Hematopoietic multipotent progenitor cell (in vitro differentiated cells): ENCODE data around the gene BTN2A1. TPM values are rescaled to one million over a fixed set of nuclear protein-coding genes. Genes with fewer than 3 reads are reported as not detected.

Experiments
- DNase-seq, 3 donors: peaks; one replicate each; pipeline ENCODE4 v3.0.0-alpha.2; 2011 to 2015; ENCODE audit warnings: low read depth in 2 of 3, low spot score in 2 of 3
- total RNA-seq: library from RNA; depleted of rRNA; stranded (reverse); fragments of >200 nt; gene quantifications from one replicate; pipeline ENCODE4 v1.2.3, GENCODE V29; 2012

Gene BTN2A1
- total RNA-seq, 1 donor, result 10.0 TPM

DNA sequence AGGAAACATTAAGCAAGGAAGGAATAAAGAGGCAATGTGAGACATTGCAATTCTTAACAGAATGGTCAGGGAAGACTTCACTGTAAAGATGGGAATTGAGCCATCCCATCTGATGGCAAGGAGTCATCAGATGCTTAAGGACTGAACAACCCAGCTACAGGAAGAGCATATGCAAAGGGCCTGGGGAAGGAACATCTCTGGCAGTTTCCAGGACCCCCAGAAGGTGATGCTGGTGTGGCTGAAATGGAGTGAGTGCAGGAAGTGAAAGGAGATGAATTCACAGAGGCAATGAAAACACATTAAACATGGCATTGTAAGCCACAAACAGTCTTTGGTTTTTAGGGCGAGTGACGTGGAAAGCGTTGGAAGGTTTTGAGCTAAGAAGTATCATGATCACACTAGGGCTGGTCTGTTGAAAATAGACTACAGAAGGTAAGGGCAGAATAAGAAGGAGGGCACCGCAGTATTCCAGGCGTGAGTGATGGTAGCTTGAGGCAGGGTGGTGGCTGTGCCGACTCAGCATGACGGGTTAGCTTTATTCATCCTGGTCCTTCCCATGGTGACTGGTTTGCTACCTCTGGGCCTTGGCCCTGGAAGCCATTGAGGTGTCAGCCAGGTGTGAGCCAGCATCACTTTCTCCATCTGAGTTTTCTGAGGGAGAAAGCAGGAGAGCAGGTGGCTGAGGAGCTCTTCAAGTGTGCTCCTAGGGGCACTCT lies 6.8 kb downstream of the BTN2A1 start:
- DNase-seq, result no peak

DNA sequence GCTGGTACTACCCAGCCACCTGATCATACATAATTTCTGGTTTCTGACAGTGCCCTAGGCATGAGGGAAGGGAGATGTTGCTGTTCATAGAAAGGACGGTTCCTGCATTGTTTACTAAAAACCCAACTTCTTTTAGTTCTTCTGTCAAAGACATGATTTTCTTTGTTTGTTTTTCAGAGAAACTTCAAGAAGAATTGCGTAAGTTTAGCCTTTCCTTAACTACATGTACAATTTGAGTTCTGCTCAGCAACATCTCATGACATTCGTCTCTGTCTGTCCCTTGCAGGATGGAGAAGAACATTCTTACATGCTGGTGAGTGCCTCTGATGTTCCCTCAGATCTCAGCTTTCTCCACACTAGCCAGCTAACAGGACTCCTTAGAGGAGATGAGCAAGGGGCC lies 8.0 kb downstream of the BTN2A1 start:
- DNase-seq, result no peak

DNA sequence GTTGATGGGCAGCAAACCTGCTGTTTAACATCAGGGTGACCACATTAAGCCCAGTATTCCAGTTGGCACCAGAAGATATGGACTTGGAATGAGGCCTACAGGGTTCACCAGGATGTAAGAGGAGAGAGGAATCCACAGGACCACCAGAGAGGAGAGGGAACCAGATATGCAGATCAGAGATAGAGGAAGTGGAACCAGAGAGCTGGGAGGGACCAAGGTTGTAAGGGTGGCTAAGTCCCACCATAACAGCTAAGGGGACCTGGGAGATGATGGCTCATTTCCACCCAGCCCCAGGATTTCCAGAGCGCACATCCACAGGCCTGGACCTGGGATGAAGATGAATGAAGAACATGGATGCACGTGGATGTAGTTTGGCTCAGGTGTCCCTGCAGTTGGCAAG lies 11.1 kb downstream of the BTN2A1 start:
- no peak for DNase-seq

DNA sequence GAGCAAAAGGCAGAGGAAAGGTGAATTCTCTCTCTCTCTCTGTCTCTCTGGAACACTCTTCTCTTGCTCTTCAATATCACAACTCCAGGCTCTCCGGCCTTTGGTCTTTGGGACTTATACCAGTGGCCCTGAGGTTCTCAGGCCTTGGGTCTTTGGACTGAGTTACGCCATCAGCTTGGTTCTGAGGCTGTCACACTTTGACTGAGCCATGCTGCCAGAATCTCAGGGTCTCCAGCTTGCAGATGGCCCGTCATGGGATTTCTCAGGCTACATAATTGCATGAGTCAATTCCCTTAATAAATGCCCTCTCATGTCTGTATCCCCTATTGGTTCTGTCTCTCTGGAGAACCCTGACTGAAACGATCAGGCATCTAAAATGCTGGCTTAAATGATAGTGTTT lies 12.9 kb downstream of the BTN2A1 start:
- DNase-seq, result no peak

DNA sequence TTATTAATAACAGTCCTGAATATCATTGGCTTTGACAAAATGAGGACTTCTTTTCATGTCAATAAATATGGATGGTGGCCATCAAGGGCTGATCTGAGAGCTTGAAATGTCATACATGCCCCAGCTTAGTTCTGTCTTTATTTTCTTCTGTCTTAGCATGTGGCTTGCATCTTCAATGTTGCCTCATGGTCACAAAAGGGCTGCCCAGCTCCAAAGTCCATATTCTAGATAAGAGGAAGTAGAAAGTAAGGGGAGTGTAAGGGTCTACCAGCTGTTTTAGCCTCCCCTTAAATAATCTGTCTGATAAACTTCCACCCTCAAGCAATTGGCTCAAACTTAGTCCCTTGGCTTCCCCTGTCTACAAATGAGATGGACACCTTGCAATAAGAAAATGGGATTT lies 14.2 kb downstream of the BTN2A1 start:
- DNase-seq, result no peak

DNA sequence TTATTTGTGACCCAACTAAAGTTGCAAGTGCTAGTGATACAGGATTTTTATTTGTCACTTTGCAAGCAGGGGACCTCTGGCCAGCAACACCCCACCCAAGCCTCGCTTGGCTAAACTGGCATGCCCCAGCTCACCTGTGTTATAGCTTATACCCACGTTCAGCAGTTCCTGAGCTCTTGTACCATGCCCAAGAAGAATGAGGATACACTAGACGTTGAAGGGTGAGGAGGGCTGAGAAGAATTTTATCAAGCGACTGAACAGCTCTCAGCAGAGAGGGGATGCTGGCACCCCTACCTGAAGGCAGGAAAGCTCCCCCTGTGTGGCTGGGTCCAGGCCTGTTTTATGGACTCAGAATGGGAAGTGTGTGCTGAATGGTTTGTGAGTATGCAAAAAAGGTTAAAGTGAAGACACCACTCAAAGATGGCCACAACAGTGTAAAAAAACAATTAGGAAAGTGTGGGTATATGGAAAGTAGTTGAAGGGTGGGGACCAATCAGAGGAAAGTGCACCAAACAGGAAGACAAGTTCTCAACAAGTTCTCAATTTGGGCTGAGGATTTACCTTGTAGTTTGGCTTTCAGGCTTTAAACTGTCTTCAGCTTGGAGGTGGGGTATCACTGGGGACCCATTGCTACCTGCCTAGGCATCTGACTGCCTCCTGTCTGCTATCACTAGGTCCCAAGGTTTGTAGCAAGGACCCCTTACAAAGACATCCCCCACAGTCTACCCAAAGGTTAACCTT lies 15.0 kb downstream of the BTN2A1 start:
- peak in 1 of 3 donors; percentile 10 for DNase-seq

DNA sequence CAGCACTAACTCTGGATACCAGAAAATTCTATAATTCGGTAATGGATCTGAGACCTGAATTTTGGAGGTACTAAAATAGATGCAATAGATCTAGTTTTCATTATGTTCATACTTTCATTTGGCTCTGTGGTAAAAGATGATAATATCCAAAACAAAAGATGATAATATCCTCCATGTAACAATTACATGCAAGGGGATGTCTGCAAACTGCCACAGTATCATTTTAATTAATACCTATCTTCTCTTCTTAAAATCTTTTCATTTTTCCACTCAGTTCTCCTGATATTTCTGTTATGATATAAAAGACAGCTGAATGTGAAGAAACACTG lies 15.6 kb downstream of the BTN2A1 start:
- no peak for DNase-seq

DNA sequence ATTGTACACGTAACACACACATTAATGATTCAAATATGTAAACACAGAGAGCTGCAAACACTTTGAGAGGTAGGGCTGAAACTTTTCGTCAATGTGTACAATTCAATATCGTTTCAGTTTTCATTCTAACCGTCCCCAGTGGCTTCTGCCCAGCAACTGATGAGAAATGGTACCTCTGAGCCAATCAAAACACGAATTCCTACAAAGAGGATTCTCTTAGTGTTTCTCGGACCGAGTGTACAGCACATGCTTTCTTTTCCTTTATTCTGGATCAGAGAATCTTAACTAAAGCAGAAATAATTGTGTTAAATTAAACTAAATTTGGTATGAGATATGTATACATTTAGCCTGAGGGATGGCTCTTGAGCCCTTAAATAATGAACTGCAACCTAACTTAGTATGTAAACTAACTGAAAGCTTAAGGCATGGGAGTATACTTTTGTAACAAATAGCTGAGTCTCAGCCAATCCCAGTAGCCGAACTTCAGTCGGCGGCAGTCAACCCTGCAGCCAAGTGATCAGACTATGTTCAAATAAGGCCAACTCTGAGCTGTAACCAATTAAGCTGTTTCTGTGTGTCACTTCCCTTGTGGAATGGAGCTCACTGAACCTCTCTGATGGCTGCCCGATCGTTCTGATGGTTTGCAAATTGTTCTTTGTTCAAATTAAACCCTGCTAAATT lies 16.1 kb downstream of the BTN2A1 start:
- peak; percentile 76 to 96 (median 91) for DNase-seq

DNA sequence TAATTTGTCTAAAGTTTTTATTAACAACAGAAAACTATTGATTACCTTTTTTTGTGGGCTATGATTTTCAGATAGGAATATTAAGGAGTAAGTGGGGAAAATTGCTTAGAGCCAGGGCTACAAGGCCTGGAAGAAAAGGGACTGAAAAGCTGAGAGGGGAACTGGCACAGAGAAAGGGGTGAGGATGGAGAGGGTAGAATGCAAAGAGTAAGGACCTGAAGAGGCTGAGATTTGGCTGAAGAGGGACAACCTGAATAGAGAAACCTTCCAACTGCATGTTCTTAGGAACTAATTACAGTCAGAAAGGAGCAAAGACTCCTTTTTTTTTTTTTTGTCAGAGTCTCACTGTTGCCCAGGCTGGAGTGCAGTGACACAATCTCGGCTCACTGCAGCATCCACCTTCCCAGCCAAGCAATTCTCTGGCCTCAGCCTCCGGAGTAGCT lies 16.7 kb downstream of the BTN2A1 start:
- DNase-seq, result no peak

DNA sequence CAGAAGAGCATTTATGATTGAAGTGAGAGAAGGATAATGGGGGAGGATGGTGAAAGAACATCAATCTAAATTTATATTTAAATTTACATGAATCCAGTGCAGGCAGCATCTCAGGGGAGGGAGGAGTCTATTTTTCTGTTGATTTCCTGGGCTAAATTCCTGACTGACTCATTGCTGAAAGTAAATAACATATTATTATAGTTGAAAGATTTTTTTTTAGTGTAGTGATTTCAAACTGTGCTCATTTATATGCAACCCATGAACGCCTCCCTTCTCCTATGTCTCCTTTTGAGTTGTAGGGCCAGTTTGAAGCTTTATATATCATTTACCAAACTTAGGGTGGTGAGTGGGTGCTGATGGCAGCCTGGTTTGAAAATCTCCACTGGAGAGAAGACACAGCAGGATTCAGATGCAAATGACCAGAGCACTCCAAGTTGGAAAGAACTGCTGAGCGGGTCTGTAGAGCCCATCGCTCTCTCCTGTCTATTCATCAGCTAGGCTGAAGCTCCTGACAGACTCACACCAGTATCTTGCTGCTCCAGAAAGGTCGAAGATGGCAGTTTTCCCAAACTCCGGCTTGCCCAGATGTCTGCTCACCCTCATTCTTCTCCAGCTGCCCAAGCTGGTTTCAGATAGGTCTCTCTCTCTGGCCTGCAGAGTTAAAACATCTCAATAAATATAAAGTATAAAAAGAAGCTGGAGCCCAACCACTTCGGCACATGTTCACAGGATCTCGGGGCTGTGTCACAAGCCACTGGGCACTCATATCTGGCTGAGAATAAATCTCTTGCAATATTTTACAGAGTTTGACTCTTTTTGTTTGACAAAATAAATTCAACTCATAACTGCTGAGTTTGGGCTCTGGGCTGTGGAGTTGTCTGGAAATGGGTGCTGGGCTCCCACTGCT lies 18.3 kb downstream of the BTN2A1 start:
- DNase-seq, result no peak

DNA sequence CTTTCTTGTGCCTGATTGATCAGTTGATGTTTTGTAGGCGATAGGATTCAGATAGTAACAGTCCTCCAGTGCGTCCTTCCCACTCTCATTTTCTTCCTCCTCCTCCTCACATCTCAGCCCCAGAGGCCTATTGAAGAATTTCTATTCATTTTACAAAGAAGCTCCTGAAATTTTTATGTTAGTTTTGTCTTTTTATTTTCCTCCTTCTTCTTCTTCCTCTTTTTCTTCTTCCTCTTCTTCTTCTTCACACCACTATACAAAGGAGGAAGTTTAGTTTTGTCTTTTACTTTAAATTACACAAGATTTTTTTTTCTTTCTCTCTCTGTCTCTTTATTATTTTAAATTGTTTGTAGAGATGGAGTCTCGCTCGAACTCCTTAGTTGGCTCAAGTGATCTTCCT lies 19.1 kb downstream of the BTN2A1 start:
- no peak for DNase-seq

DNA sequence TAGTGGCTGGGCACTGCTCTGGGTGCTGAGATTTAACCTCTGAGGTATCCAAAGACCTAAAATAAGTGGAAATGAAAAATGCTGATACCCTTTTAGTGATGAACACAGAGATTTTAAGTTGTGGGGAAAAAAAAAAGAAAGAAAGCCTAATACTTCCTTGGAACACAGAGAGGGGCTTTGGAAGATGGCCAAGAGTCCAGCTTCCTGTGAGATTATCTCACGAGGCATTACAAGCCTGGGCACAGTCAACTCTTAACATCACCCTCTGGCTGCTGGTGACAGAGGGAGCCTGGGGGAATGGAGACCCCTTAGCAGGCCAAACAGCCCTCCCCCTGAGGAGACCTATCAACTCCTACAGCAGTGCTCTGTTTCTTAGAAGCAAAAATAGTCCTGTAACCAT lies 19.7 kb downstream of the BTN2A1 start:
- DNase-seq, result no peak

DNA sequence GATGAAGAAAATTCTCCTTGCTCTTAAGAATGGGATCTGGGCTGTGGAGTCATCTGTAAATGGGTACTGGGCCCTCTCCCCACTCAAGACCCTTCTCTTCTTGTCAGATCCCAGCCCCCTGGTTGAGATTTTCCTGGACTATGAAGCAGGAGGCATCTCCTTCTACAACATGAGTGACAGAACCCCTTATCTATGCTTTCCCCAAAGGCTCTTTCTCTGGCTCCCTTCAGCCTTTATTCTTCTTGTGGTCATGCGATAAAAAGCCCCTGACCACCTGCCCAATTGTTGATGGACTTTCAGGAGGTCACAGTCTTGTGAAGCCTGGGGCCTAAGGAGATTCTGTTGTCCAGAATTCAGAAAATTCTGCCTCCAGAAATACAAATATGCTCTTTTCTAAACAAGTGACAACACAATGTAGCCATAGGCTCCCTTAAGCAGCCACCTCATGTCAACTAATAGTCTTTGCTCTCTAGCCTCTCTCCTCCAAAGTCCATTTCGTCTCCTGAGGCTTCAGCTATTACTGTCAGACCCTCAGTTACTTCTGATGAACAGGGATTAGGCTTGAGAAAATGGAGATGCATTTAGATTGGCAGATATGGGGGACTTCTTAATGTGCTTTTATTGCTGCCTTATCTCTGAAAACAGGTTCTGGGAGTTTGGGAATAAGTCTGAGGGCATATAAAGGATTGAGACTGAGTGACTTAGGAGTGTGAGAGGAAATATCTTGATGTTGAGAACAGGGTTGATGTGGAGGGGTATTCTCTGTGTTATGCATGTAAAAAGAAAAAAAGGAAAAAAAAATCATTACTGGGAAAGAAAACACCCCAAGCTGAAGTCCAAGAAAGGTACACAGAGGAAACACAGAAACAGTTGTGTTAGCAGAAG lies 20.6 kb downstream of the BTN2A1 start:
- DNase-seq, result no peak

DNA sequence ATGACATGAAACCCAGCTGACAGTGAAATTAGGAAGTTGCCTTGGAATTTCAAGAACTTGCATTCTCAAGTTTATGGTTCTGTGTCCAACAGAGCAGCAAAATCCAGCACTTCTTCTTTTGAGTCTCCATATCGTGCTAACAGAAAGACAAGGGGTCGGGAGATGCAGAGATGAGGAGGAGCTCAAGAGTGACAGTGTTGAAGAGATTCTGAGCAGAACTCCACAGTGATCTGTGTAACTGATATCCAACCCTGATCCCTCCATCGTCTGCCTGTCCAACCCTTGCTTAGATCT lies 21.2 kb downstream of the BTN2A1 start:
- no peak for DNase-seq

DNA sequence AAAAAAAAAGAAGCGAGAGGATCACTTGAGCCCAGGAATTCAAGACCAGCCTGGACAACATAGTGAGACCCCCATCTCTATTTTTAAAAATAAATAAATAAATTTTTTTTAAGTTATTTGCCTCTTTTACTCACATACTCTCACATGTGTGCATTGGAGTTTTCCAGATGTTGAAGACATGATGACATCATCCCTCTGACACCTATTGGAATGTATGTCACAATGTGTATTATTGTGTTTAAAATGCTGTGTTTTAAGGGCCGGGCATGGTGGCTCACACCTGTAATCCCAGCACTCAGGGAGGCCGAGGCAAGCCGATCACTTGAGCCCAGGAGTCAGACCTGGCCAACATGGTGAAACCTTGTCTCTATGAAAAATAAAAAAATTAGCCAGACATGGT lies 24.6 kb downstream of the BTN2A1 start:
- DNase-seq, result no peak

DNA sequence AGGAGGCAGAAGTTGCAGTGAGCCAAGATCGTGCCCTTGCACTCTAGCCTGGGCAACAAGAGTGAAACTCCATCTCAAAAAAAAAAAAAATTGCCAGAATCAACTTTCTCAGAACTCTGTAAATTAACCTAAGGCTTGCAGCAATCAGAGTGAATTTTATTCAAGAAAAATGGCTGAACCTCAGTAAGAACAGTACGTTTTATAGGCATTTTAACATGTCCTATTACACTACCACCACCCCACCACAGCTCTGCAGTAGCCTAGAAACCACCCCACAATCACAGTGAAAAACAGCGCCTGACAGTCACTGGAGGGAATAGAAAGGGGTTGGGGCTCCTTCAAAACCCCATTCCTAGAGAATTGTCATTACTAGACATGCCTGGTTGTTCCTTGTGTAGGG lies 26.0 kb downstream of the BTN2A1 start:
- DNase-seq, result no peak

DNA sequence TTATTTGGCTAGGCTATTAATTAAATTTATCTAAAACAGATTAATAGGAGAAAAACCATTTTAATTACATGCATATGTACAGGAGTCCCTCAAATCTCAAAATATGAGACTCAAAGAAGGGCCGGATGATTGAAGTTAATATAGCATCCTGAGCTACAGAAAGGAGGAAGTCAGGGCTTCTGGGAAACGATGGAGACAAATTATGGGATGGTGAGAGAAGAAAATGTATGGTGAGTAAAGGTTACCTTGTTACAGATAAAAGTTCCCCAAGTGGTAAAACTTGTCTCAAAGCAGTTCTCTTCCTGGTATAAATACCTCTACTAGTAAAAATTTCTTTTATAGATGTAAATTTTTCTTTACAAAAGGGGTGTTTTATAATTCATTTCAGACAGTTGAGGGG lies 26.4 kb downstream of the BTN2A1 start:
- no peak for DNase-seq

DNA sequence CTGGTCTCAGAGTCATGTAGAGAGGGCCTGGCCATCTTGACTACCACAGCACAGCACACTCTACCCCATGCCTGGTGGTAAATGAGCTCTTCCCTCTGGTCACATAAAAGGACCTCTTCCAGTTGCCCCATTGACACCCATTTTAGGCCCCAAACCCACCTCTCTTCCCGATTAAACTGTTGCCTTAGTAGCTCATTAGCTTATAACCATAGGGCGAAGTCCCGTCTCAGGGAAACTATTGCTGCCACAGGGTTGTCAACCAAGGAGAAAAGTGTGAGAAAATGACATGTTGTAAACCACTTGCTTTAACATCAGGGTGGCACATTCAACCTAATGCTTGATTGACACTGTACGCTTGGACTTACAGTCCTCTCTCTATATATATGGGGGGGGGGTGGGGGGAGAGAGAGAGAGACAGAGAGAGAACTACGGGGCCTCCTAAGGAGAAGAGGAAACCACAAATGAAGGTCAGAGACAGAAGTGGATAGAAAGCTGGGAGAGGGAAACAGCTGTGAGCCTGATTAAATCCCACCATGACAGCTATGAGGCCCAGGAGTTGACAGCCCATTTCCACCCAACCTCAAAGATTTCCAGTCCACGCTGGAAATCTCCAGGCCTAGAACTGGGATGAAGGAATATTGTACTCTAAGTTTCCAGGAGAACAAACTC lies 27.5 kb downstream of the BTN2A1 start:
- peak in 2 of 3 donors; percentile 40 to 75 for DNase-seq

DNA sequence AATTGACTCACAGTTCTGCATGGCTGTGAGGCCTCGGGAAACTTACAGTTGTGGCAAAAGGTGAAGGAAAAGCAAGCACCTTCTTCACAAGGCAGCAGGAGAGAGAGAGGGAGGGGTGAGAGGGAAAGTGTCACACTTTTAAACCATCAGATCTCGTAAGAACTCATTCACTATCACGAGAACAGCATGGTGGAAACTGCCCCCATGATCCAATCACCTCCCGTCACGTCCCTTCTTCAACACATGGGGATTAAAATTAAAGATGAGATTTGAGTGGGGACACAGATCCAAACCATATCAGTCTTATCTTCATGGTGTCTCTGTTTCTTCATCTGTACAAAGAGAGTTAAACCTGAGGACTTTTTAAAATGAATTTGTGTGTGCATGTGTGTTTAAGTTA lies 28.6 kb downstream of the BTN2A1 start:
- DNase-seq, result no peak

DNA sequence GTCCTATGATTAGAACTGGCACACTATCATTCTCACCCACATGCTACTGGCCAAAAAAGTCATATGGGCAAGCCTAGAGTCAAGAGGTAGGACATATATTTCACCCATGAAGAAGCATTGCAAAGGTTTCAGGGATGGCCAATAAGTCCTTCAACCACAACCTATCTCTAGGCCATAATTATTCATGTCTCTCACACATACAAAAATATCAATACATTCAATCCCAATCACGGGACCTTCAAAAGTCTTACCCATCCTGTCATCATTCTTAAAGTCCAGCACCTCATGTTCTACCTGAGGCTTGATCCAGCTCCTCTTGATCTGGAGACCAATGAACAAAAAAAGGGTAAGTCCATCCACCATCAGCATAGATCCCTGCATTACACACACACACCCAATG lies 29.7 kb downstream of the BTN2A1 start:
- DNase-seq, result no peak
